HEK293 (cell line): ENCODE measurements around the gene HLA-DPB1.
"Not testable (repeated sequence)": the region's sequence is repeated elsewhere in the genome, so short reads cannot be mapped to it uniquely, and the experiment has no call there.

ENCODE experiments used
- CTCF ChIA-PET: fragments of 350-600 bp; formaldehyde crosslinking; extraction: SDS; loops from one replicate; lab custom pipeline; 2021; ENCODE audit warnings: antibody characterized with exemption; lab: Yijun Ruan, JAX
- POLR2A ChIA-PET: fragments of 300-600 bp; formaldehyde crosslinking; extraction: SDS; loops from one replicate; lab custom pipeline; 2020; ENCODE audit warnings: antibody characterized with exemption, inconsistent platforms; lab: Yijun Ruan, JAX
- H3K27ac ChIP-seq: fragments of 200-500 bp; sonication (Bioruptor generic); 2 replicates; pipeline ENCODE4 v1.5.1; 2014; ENCODE audit warnings: low read depth, low read length, control low read depth, inconsistent platforms; ENCODE audit errors: extremely low read depth
- H3K36me3 ChIP-seq, 2 experiments: fragments of 200-500 bp in 1 of 2; sonication (Bioruptor generic) in 1 of 2; 1 replicate in 1 of 2; 2 replicates in 1 of 2; pipeline ENCODE4 v1.5.1; 2014 to 2017; ENCODE audit warnings: inconsistent platforms in 2 of 2, low read length in 2 of 2; ENCODE audit not compliant: control insufficient read depth in 2 of 2, insufficient read depth in 1 of 2
- H3K4me1 ChIP-seq: fragments of 200-500 bp; sonication (Bioruptor generic); 2 replicates; pipeline ENCODE4 v1.5.1; 2014; ENCODE audit warnings: mild to moderate bottlenecking, low read length, inconsistent platforms; ENCODE audit not compliant: control insufficient read depth, insufficient read depth
- H3K4me3 ChIP-seq: 2 replicates; pipeline ENCODE4 v1.5.1; 2011; ENCODE audit warnings: low read depth, mild to moderate bottlenecking, control low read depth, low read length, moderate library complexity
- H3K9me3 ChIP-seq: fragments of 200-500 bp; sonication (Bioruptor generic); 2 replicates; pipeline ENCODE4 v1.5.1; 2014; ENCODE audit warnings: low read depth, low read length, inconsistent platforms; ENCODE audit not compliant: control insufficient read depth, insufficient read depth
- KLF7 ChIP-seq: fragments of 450-650 bp; formaldehyde crosslinking; IDR thresholded peaks from 2 replicates; pipeline ENCODE4 v1.5.1; 2016; ENCODE audit warnings: missing biosample characterization, missing genetic modification characterization, borderline replicate concordance
- MZF1 ChIP-seq: fragments of 450-650 bp; formaldehyde crosslinking; IDR thresholded peaks from 2 replicates; pipeline ENCODE4 v1.5.1; 2017; ENCODE audit warnings: missing biosample characterization, missing genetic modification characterization, borderline replicate concordance
- TRIM28 ChIP-seq: IDR thresholded peaks from 2 replicates; pipeline ENCODE4 v1.6.1; 2011; ENCODE audit warnings: low read length, control low read depth, borderline replicate concordance
- ZNF148 ChIP-seq: fragments of 450-650 bp; formaldehyde crosslinking; IDR thresholded peaks from 2 replicates; pipeline ENCODE4 v1.5.0; 2017; ENCODE audit warnings: missing biosample characterization, missing genetic modification characterization, borderline replicate concordance
- ZNF274 ChIP-seq, 2 experiments: fragments of 200-500 bp in 1 of 2; fragments of 450-650 bp in 1 of 2; sonication (Bioruptor generic) in 1 of 2; formaldehyde crosslinking in 1 of 2; IDR thresholded peaks; 2 replicates each; pipeline versions ENCODE4 v1.5.1 to v1.6.1; 2014 to 2016; ENCODE audit warnings: borderline replicate concordance in 1 of 2, inconsistent platforms in 1 of 2, low read length in 1 of 2, missing biosample characterization in 1 of 2, missing genetic modification characterization in 1 of 2
- ZNF335 ChIP-seq: fragments of 450-650 bp; formaldehyde crosslinking; conservative IDR thresholded peaks from 2 replicates; pipeline ENCODE4 v1.5.1; 2016; ENCODE audit warnings: missing biosample characterization, missing genetic modification characterization
- ZNF398 ChIP-seq: fragments of 450-650 bp; formaldehyde crosslinking; IDR thresholded peaks from 2 replicates; pipeline ENCODE4 v1.5.1; 2017; ENCODE audit warnings: missing biosample characterization, missing genetic modification characterization
- ZNF433 ChIP-seq: fragments of 450-650 bp; formaldehyde crosslinking; IDR thresholded peaks from 2 replicates; pipeline ENCODE4 v1.5.1; 2016; ENCODE audit warnings: missing biosample characterization, missing genetic modification characterization, low read depth
- ZNF529 ChIP-seq: fragments of 450-650 bp; formaldehyde crosslinking; IDR thresholded peaks from 2 replicates; pipeline ENCODE4 v1.5.1; 2017; ENCODE audit warnings: missing genetic modification characterization, missing biosample characterization; ENCODE audit not compliant: insufficient replicate concordance
- ZNF560 ChIP-seq: fragments of 450-650 bp; formaldehyde crosslinking; IDR thresholded peaks from 2 replicates; pipeline ENCODE4 v1.5.1; 2017; ENCODE audit warnings: missing biosample characterization, missing genetic modification characterization, borderline replicate concordance
- ZNF629 ChIP-seq: fragments of 450-650 bp; formaldehyde crosslinking; IDR thresholded peaks from 2 replicates; pipeline ENCODE4 v1.5.1; 2017; ENCODE audit warnings: missing biosample characterization, missing genetic modification characterization
- ZNF654 ChIP-seq: fragments of 450-650 bp; formaldehyde crosslinking; IDR thresholded peaks from 2 replicates; pipeline ENCODE4 v1.5.1; 2016; ENCODE audit warnings: low read depth, missing biosample characterization, missing genetic modification characterization
- ZNF658 ChIP-seq: fragments of 450-650 bp; formaldehyde crosslinking; IDR thresholded peaks from 2 replicates; pipeline ENCODE4; 2016; ENCODE audit warnings: missing biosample characterization, missing genetic modification characterization
- ZNF660 ChIP-seq: fragments of 450-650 bp; IDR thresholded peaks from 2 replicates; pipeline ENCODE4 v1.5.1; 2018; ENCODE audit warnings: missing biosample characterization, mild to moderate bottlenecking, missing genetic modification characterization
- ZNF677 ChIP-seq: fragments of 450-650 bp; IDR thresholded peaks from 2 replicates; pipeline ENCODE4 v1.5.0; 2018; ENCODE audit warnings: missing biosample characterization, mild to moderate bottlenecking, missing genetic modification characterization, moderate library complexity
- ZNF791 ChIP-seq: fragments of 450-650 bp; formaldehyde crosslinking; IDR thresholded peaks from 2 replicates; pipeline ENCODE4 v1.5.1; 2016; ENCODE audit warnings: missing biosample characterization, missing genetic modification characterization
- TF ChIP-seq, protein P1 (sequence below): fragments of 450-650 bp; formaldehyde crosslinking; IDR thresholded peaks from 2 replicates; pipeline ENCODE4 v1.5.1; 2016; ENCODE audit warnings: missing biosample characterization, missing genetic modification characterization

HLA-DPB1 gene

DNA sequence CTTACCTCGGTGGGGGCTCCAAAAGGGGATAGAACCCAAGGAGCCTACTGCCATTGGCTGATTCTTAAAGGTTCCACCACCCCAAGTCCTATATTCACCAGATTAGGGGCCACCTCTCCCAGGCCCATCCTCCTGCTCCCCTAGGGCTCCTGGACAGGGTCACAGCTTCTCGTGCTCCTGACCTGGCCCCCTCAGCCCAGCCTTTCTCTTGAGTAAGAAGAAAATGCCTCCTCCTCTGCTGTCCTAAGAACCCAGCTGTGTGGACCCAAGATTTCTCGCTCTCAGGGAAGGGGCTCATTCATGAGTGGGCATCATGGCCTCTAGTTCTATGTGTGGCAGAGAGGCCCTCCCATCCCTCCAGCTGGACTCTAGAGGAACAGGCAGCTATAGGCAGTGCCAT is 16.6 kb downstream of the HLA-DPB1 start:
- H3K36me3 ChIP-seq = peaks cover 0 to 2% of the 10 kb centered on the region in 2 experiments; a peak in 1 of 3 replicates
- no peaks in the 10 kb centered on the region for H3K9me3 ChIP-seq
- CTCF ChIA-PET = interaction anchor here (0.7 to 1.1 kb wide), 2 partner anchors 15 to 208 kb away, joined by 3 to 5 read pairs; no protein-coding TSS in a partner anchor
- no peak overlapping the region for H3K4me3 ChIP-seq
- peaks cover 5% of the 10 kb centered on the region; the same call in 1 of the 2 replicates for H3K4me1 ChIP-seq
- POLR2A ChIA-PET = no interaction called here
- H3K27ac ChIP-seq = no peak overlapping the region
- TF ChIP-seq ZNF398 = no peak
- no peak for TF ChIP-seq KLF7 (tag by site-specific recombination)
- no peak for TF ChIP-seq ZNF560
- TF ChIP-seq ZNF791 (tag by site-specific recombination) = no peak
- no peak for TF ChIP-seq MZF1 (tag by site-specific recombination)
- TF ChIP-seq ZNF629 (tag by site-specific recombination) = no peak

DNA sequence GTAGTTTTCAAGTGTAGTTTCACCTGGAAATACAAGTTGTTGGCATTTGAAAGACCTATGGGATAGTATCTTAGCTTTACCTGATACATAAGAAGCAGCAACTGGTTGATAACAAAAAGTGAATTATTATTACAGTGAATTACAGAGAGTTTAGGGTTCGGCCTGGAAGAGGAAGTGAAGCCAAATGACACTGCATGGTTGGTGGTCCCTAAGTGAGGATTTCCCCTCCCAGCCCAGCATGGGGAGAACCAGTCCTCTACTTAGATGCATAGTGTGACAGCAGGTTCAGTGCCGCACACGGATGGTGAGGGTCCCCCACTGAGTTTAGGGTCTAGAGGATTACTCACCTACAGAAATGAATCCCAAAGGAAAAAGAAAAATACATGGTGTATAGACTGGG is 18.1 kb downstream of the HLA-DPB1 start:
- no peak overlapping the region for H3K4me3 ChIP-seq
- TF ChIP-seq, protein P1, sequence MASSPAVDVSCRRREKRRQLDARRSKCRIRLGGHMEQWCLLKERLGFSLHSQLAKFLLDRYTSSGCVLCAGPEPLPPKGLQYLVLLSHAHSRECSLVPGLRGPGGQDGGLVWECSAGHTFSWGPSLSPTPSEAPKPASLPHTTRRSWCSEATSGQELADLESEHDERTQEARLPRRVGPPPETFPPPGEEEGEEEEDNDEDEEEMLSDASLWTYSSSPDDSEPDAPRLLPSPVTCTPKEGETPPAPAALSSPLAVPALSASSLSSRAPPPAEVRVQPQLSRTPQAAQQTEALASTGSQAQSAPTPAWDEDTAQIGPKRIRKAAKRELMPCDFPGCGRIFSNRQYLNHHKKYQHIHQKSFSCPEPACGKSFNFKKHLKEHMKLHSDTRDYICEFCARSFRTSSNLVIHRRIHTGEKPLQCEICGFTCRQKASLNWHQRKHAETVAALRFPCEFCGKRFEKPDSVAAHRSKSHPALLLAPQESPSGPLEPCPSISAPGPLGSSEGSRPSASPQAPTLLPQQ (tag by site-specific recombination) = no peak
- no peak for TF ChIP-seq ZNF433
- no peak for TF ChIP-seq ZNF335 (tag by site-specific recombination)
- no peak for TF ChIP-seq ZNF658
- TF ChIP-seq ZNF148 = no peak
- TF ChIP-seq, all 188 proteins: peak for 0
- peaks cover 5% of the 10 kb centered on the region; the same call in 1 of the 2 replicates for H3K4me1 ChIP-seq
- H3K9me3 ChIP-seq = no peaks in the 10 kb centered on the region
- POLR2A ChIA-PET = no interaction called here
- H3K36me3 ChIP-seq = no peaks in the 10 kb centered on the region
- CTCF ChIA-PET = interaction anchor here (0.6 to 1.0 kb wide), 3 partner anchors 118 to 496 kb away, joined by 3 read pairs; no protein-coding TSS in a partner anchor
- no peak overlapping the region for H3K27ac ChIP-seq

- POLR2A ChIA-PET = no interaction called here
Measured at GRCh38 chr6:33095681-33096080, 19.9 kb downstream of the HLA-DPB1 start.

GRCh38 chr6:33101121-33101737 is 25.4 kb downstream of the HLA-DPB1 start:
- POLR2A ChIA-PET, H3K27ac ChIP-seq, H3K4me3 ChIP-seq, H3K9me3 ChIP-seq, H3K4me1 ChIP-seq, H3K36me3 ChIP-seq: not testable (repeated sequence)
- CTCF ChIA-PET = interaction anchor here (1.5 kb wide), 1 partner anchor 18 kb away, joined by 4 read pairs; no protein-coding TSS in a partner anchor
- TF ChIP-seq ZNF654 (tag by site-specific recombination) (peak; percentile 12; the same call in 1 of the 2 replicates), ZNF660 (0 out of 2 replicates have a peak, but pooled peaks have one; percentile 14), ZNF677 (tag by site-specific recombination) (peak; percentile 93), TRIM28 (peak; percentile 93; the same call in 1 of the 2 replicates), ZNF529 (peak; percentile 58)

More at GRCh38 chr6:33095681-33096080, 19.9 kb downstream of the HLA-DPB1 start:
- CTCF ChIA-PET = no interaction called here
- TF ChIP-seq ZNF274 (IDR thresholded peaks at IDR 0.05; ENCODE audit: low read length) (no peak), ZNF274 (tag by site-specific recombination; IDR thresholded peaks at IDR 0.05; ENCODE audit: borderline replicate concordance) (no peak)
- TF ChIP-seq, all 188 proteins: peak for 0
- H3K27ac ChIP-seq = no peak overlapping the region
- no peaks in the 10 kb centered on the region for H3K9me3 ChIP-seq
- H3K36me3 ChIP-seq = no peaks in the 10 kb centered on the region
- no peaks in the 10 kb centered on the region for H3K4me1 ChIP-seq
- no peak overlapping the region for H3K4me3 ChIP-seq
